Trophoblast cell (in vitro differentiated cells and primary cell): ENCODE data around the gene MAGI1.

Experiments used
- DNase-seq, 2 donors: peaks; one replicate each; pipeline ENCODE4 v3.0.0-alpha.2; 2016
- H2AFZ ChIP-seq: 2 replicates; pipeline ENCODE4 v1.6.1; 2013; ENCODE audit warnings: low read length, moderate library complexity, mild to moderate bottlenecking; ENCODE audit not compliant: insufficient read depth, poor library complexity
- H2AK5ac ChIP-seq: 2 replicates; pipeline ENCODE4 v1.6.1; 2013; ENCODE audit warnings: mild to moderate bottlenecking, low read length
- H2BK120ac ChIP-seq: 2 replicates; pipeline ENCODE4 v1.6.1; 2013; ENCODE audit warnings: low read length, mild to moderate bottlenecking, moderate library complexity; ENCODE audit not compliant: insufficient read depth, poor library complexity
- H2BK12ac ChIP-seq: 2 replicates; pipeline ENCODE4 v1.6.1; 2013; ENCODE audit warnings: mild to moderate bottlenecking, low read length, moderate library complexity
- H2BK5ac ChIP-seq: 2 replicates; pipeline ENCODE4 v1.6.1; 2013; ENCODE audit warnings: low read length, low read depth, moderate library complexity, mild to moderate bottlenecking; ENCODE audit not compliant: poor library complexity
- H3K14ac ChIP-seq: 2 replicates; pipeline ENCODE4 v1.6.1; 2013; ENCODE audit warnings: mild to moderate bottlenecking, low read length
- H3K18ac ChIP-seq: 2 replicates; pipeline ENCODE4 v1.6.1; 2013; ENCODE audit warnings: mild to moderate bottlenecking, low read length
- H3K23ac ChIP-seq: 2 replicates; pipeline ENCODE4 v1.6.1; 2013; ENCODE audit warnings: low read length
- H3K27ac ChIP-seq: 2 replicates; pipeline ENCODE4 v1.5.1; 2013; ENCODE audit warnings: low read depth, mild to moderate bottlenecking, inconsistent platforms, low read length, moderate library complexity
- H3K27me3 ChIP-seq: 2 replicates; pipeline ENCODE4 v1.6.1; 2013; ENCODE audit warnings: inconsistent platforms, mild to moderate bottlenecking, low read length, moderate library complexity; ENCODE audit not compliant: insufficient read depth
- H3K36me3 ChIP-seq, 2 experiments: 1 replicate in 1 of 2; 2 replicates in 1 of 2; pipeline ENCODE4 v1.6.1; 2013; ENCODE audit warnings: low read length in 2 of 2, mild to moderate bottlenecking in 2 of 2, moderate library complexity in 1 of 2; ENCODE audit not compliant: insufficient read depth in 2 of 2, control insufficient read depth in 1 of 2
- H3K4ac ChIP-seq: 2 replicates; pipeline ENCODE4 v1.6.1; 2013; ENCODE audit warnings: low read depth, mild to moderate bottlenecking, low read length, moderate library complexity
- H3K4me1 ChIP-seq, 2 experiments: 1 replicate in 1 of 2; 2 replicates in 1 of 2; pipeline ENCODE4 v1.6.1; 2013; ENCODE audit warnings: low read length in 2 of 2, mild to moderate bottlenecking in 2 of 2, moderate library complexity in 1 of 2; ENCODE audit not compliant: insufficient read depth in 2 of 2, control insufficient read depth in 1 of 2
- H3K4me2 ChIP-seq: 2 replicates; pipeline ENCODE4 v1.6.1; 2013; ENCODE audit warnings: inconsistent platforms, mild to moderate bottlenecking, low read length, moderate library complexity
- H3K4me3 ChIP-seq: 2 replicates; pipeline ENCODE4 v1.5.1; 2013; ENCODE audit warnings: mild to moderate bottlenecking, low read depth, low read length, inconsistent platforms
- H3K79me1 ChIP-seq: one replicate; pipeline ENCODE4 v1.6.1; 2013; ENCODE audit warnings: low read length
- H3K79me2 ChIP-seq: 2 replicates; pipeline ENCODE4 v1.6.1; 2013; ENCODE audit warnings: low read length, mild to moderate bottlenecking; ENCODE audit not compliant: control insufficient read depth, insufficient read depth, poor library complexity
- H3K9ac ChIP-seq: 2 replicates; pipeline ENCODE4 v1.6.1; 2013; ENCODE audit warnings: mild to moderate bottlenecking, low read length
- H3K9me3 ChIP-seq: 2 replicates; pipeline ENCODE4 v1.6.1; 2013; ENCODE audit warnings: low read depth, mild to moderate bottlenecking, control low read depth, inconsistent platforms, low read length; ENCODE audit not compliant: insufficient read depth
- H4K12ac ChIP-seq: 2 replicates; pipeline ENCODE4 v1.6.1; 2013; ENCODE audit warnings: low read depth, mild to moderate bottlenecking, low read length, moderate library complexity
- H4K8ac ChIP-seq: 2 replicates; pipeline ENCODE4 v1.6.1; 2013; ENCODE audit warnings: low read depth, mild to moderate bottlenecking, low read length, moderate library complexity
- H4K91ac ChIP-seq: one replicate; pipeline ENCODE4 v1.6.1; 2013; ENCODE audit warnings: low read depth, mild to moderate bottlenecking, low read length, moderate library complexity
- WGBS: extraction: QIAGEN DNeasy Blood & Tissue Kit; methylation state at CpG from one replicate; pipeline ENCODE4 v1.1.7; 2013; ENCODE audit warnings: missing lambda C conversion rate; ENCODE audit not compliant: insufficient read length, insufficient coverage; ENCODE audit errors: extremely low coverage; 5-methylcytosine and 5-hydroxymethylcytosine counted together

Gene MAGI1

GRCh38 chr3:65483480-65483879 lies 555.2 kb downstream of the MAGI1 start:
- Histone ChIP-seq H3K4me2 (no peak overlapping the region), H3K36me3 (no peaks in the 10 kb centered on the region), H4K12ac (no peak overlapping the region), H3K4ac (no peak overlapping the region), H2AK5ac (no peak overlapping the region), H2BK120ac (no peak overlapping the region), H3K79me1 (no peaks in the 10 kb centered on the region), H3K27ac (no peak overlapping the region), H3K23ac (no peak overlapping the region), H2BK12ac (no peak overlapping the region), H3K27me3 (no peaks in the 10 kb centered on the region), H2BK5ac (no peak overlapping the region), H3K9me3 (no peaks in the 10 kb centered on the region), H3K4me3 (no peak overlapping the region), H2AFZ (no peak overlapping the region), H3K9ac (no peak overlapping the region), H4K91ac (no peak overlapping the region), H3K4me1 (peaks cover 11% of the 10 kb centered on the region in 2 experiments), H3K79me2 (no peaks in the 10 kb centered on the region), H3K14ac (no peak overlapping the region), H4K8ac (no peak overlapping the region), H3K18ac (no peak overlapping the region)
- peak in 1 of 2 donors; percentile 4 for DNase-seq
- WGBS, result no CpG with 5 or more reads among the region's 6 CpGs

- Histone ChIP-seq H3K79me2 (no peaks in the 10 kb centered on the region), H3K9me3 (no peaks in the 10 kb centered on the region), H3K4me2 (no peak overlapping the region), H2BK12ac (no peak overlapping the region), H3K27me3 (no peaks in the 10 kb centered on the region), H2BK120ac (no peak overlapping the region), H3K4me3 (no peak overlapping the region), H3K27ac (no peak overlapping the region), H2AK5ac (no peak overlapping the region), H4K12ac (no peak overlapping the region), H2BK5ac (no peak overlapping the region), H3K14ac (no peak overlapping the region), H3K9ac (no peak overlapping the region), H3K18ac (no peak overlapping the region), H4K91ac (no peak overlapping the region), H3K79me1 (no peaks in the 10 kb centered on the region), H3K36me3 (no peaks in the 10 kb centered on the region), H4K8ac (no peak overlapping the region), H2AFZ (no peak overlapping the region), H3K23ac (no peak overlapping the region), H3K4ac (no peak overlapping the region), H3K4me1 (peaks cover 11% of the 10 kb centered on the region in 2 experiments)
- no CpG with 5 or more reads among the region's 2 CpGs for WGBS
- no peak for DNase-seq
Observed at GRCh38 chr3:65483011-65483410, 555.7 kb downstream of the MAGI1 start.

- Histone ChIP-seq H3K27ac (no peak overlapping the region), H2BK5ac (no peak overlapping the region), H2AFZ (no peak overlapping the region), H3K18ac (no peak overlapping the region), H2AK5ac (no peak overlapping the region), H3K27me3 (no peaks in the 10 kb centered on the region), H3K9ac (no peak overlapping the region), H2BK12ac (no peak overlapping the region), H4K12ac (no peak overlapping the region), H3K4me3 (no peak overlapping the region), H3K36me3 (peaks cover 0 to 1% of the 10 kb centered on the region in 2 experiments), H3K14ac (no peak overlapping the region), H2BK120ac (no peak overlapping the region), H3K4me1 (peaks cover 11% of the 10 kb centered on the region in 2 experiments), H4K91ac (no peak overlapping the region), H3K23ac (no peak overlapping the region), H3K9me3 (no peaks in the 10 kb centered on the region), H3K4ac (no peak overlapping the region), H3K79me1 (no peaks in the 10 kb centered on the region), H3K4me2 (no peak overlapping the region), H3K79me2 (no peaks in the 10 kb centered on the region), H4K8ac (no peak overlapping the region)
- WGBS, result no CpG with 5 or more reads among the region's 4 CpGs
- no peak for DNase-seq
Observed at GRCh38 chr3:65481085-65481484, 557.6 kb downstream of the MAGI1 start.

GRCh38 chr3:65479990-65480389 lies 558.7 kb downstream of the MAGI1 start:
- Histone ChIP-seq H3K4me1 (peaks cover 11% of the 10 kb centered on the region in 2 experiments), H2AFZ (no peak overlapping the region), H3K9me3 (no peaks in the 10 kb centered on the region), H2BK12ac (no peak overlapping the region), H3K4ac (no peak overlapping the region), H3K36me3 (peaks cover 0 to 2% of the 10 kb centered on the region in 2 experiments), H2BK120ac (no peak overlapping the region), H3K9ac (no peak overlapping the region), H3K27ac (no peak overlapping the region), H4K12ac (no peak overlapping the region), H4K8ac (no peak overlapping the region), H3K4me3 (no peak overlapping the region), H3K79me1 (no peaks in the 10 kb centered on the region), H3K18ac (no peak overlapping the region), H2AK5ac (no peak overlapping the region), H3K23ac (no peak overlapping the region), H3K27me3 (no peaks in the 10 kb centered on the region), H2BK5ac (no peak overlapping the region), H3K4me2 (no peak overlapping the region), H4K91ac (no peak overlapping the region), H3K14ac (no peak overlapping the region), H3K79me2 (no peaks in the 10 kb centered on the region)
- WGBS, result no CpG with 5 or more reads among the region's 3 CpGs
- no peak for DNase-seq
